ENCODE measurements around the gene TCERG1.
"Not testable (repeated sequence)": the region's sequence is repeated elsewhere in the genome, so short reads cannot be mapped to it uniquely, and the experiment has no call there.

TCERG1 gene

GRCh38 chr5:146523698-146524097, 76.6 kb downstream of the TCERG1 start:
- DNase-seq: no peak

GRCh38 chr5:146527785-146528184, 80.7 kb downstream of the TCERG1 start:
- no peak for DNase-seq

- no peak for DNase-seq
Observed at GRCh38 chr5:146528236-146528635, 81.1 kb downstream of the TCERG1 start.

GRCh38 chr5:146529984-146530383, 82.9 kb downstream of the TCERG1 start:
- no peak for DNase-seq

- peak; percentile 77 for DNase-seq
Observed at GRCh38 chr5:146533260-146533857, 86.2 kb downstream of the TCERG1 start.

GRCh38 chr5:146533882-146534281, 86.7 kb downstream of the TCERG1 start:
- no peak for DNase-seq

- DNase-seq: no peak
Observed at GRCh38 chr5:146538432-146538831, 91.3 kb downstream of the TCERG1 start.

- no peak for DNase-seq
Observed at GRCh38 chr5:146539973-146540372, 92.8 kb downstream of the TCERG1 start.

- no peak for DNase-seq
Observed at GRCh38 chr5:146540414-146540813, 93.3 kb downstream of the TCERG1 start.

- peak; percentile 68 for DNase-seq
Observed at GRCh38 chr5:146541958-146542849, 95.1 kb downstream of the TCERG1 start.

- DNase-seq: no peak
Observed at GRCh38 chr5:146544232-146544631, 97.1 kb downstream of the TCERG1 start.

- no peak for DNase-seq
Observed at GRCh38 chr5:146548781-146549449, 101.8 kb downstream of the TCERG1 start.

- no peak for DNase-seq
Observed at GRCh38 chr5:146549615-146550014, 102.5 kb downstream of the TCERG1 start.

- DNase-seq: no peak
Observed at GRCh38 chr5:146553446-146553845, 106.3 kb downstream of the TCERG1 start.

GRCh38 chr5:146556884-146557283, 109.8 kb downstream of the TCERG1 start:
- DNase-seq: not testable (repeated sequence)

- DNase-seq: no peak
Observed at GRCh38 chr5:146560205-146560812, 113.2 kb downstream of the TCERG1 start.
